ENCODE measurements around the gene HPD. TPM values are rescaled to one million over a fixed set of nuclear protein-coding genes. Genes with fewer than 3 reads are reported as not detected.
"Not testable (repeated sequence)": the region's sequence is repeated elsewhere in the genome, so short reads cannot be mapped to it uniquely, and the experiment has no call there.

The HPD gene
- total RNA-seq, 1 experiment from 2014 or later = 3.7 TPM

- DNase-seq (ENCODE audit: low read depth) = peak; percentile 93
Measured at GRCh38 chr12:121799842-121800693, 58.6 kb downstream of the HPD start.

GRCh38 chr12:121799156-121799841 lies 59.4 kb downstream of the HPD start:
- DNase-seq (ENCODE audit: low read depth) = peak; percentile 76

GRCh38 chr12:121798787-121799155 lies 59.9 kb downstream of the HPD start:
- DNase-seq (ENCODE audit: low read depth) = no peak

- DNase-seq (ENCODE audit: low read depth) = peak; percentile 76
Measured at GRCh38 chr12:121797937-121798786, 60.5 kb downstream of the HPD start.

- peak; percentile 93 for DNase-seq (ENCODE audit: low read depth)
Measured at GRCh38 chr12:121796855-121797751, 61.6 kb downstream of the HPD start.

GRCh38 chr12:121795034-121795968 lies 63.4 kb downstream of the HPD start:
- DNase-seq (ENCODE audit: low read depth) = peak; percentile 81

GRCh38 chr12:121794534-121795033 lies 64.1 kb downstream of the HPD start:
- no peak for DNase-seq (ENCODE audit: low read depth)

- DNase-seq (ENCODE audit: low read depth) = peak; percentile 87
Measured at GRCh38 chr12:121793838-121794533, 64.7 kb downstream of the HPD start.

GRCh38 chr12:121793440-121793837 lies 65.2 kb downstream of the HPD start, which contains the start of gene RHOF:
Gene RHOF, minus strand, starts transcription at chr12:121793688. Its CDS starts 55 bp downstream, at chr12:121793633.
- DNase-seq (ENCODE audit: low read depth) = no peak

- DNase-seq (ENCODE audit: low read depth) = no peak
Measured at GRCh38 chr12:121792607-121793439, 65.8 kb downstream of the HPD start.

- DNase-seq (ENCODE audit: low read depth) = no peak
Measured at GRCh38 chr12:121791671-121792551, 66.7 kb downstream of the HPD start.

- not testable (repeated sequence) for DNase-seq (ENCODE audit: low read depth)
Measured at GRCh38 chr12:121790785-121791184, 67.9 kb downstream of the HPD start.

- no peak for DNase-seq (ENCODE audit: low read depth)
Measured at GRCh38 chr12:121789800-121790728, 68.6 kb downstream of the HPD start.

Measured in M059J (cell line).